Vagina (tissue), 2 donors: ENCODE results near the gene SULT2B1. TPM values are rescaled to one million over a fixed set of nuclear protein-coding genes. Genes with fewer than 3 reads are reported as not detected.

Experiments used
- DNase-seq, 2 donors: peaks; one replicate each; pipeline ENCODE4 v3.0.0-alpha.2; 2017; ENCODE audit errors: extremely low spot score in 2 of 2
- H3K27ac ChIP-seq: fragments of 200-600 bp; sonication (generic); one replicate; pipeline ENCODE4 v1.5.1; 2019
- H3K27me3 ChIP-seq: fragments of 200-600 bp; sonication (generic); one replicate; pipeline ENCODE4 v1.5.1; 2019
- H3K36me3 ChIP-seq, 2 donors: fragments of 200-600 bp; sonication (generic); one replicate each; pipeline ENCODE4 v1.5.1; 2017 to 2019
- H3K4me1 ChIP-seq: fragments of 200-600 bp; sonication (generic); one replicate; pipeline ENCODE4 v1.5.1; 2019
- H3K4me3 ChIP-seq, 2 donors: fragments of 200-600 bp; sonication (generic); 1 replicate in 1 of 2; 2 replicates in 1 of 2; pipeline ENCODE4 v1.5.1; 2016 to 2019
- H3K9me3 ChIP-seq: fragments of 200-600 bp; sonication (generic); one replicate; pipeline ENCODE4 v1.5.1; 2019
- CTCF ChIP-seq, 3 experiments: fragments of 450-650 bp in 2 of 3; fragments of 200-600 bp in 1 of 3; sonication (generic) in 1 of 3; IDR thresholded peaks; one replicate each; pipeline ENCODE4 v1.5.1; 2017 to 2019; ENCODE audit warnings: antibody characterized with exemption in 3 of 3, mild to moderate bottlenecking in 2 of 3, moderate library complexity in 2 of 3
- POLR2A ChIP-seq, 2 donors: fragments of 450-650 bp; IDR thresholded peaks; one replicate each; pipeline ENCODE4 v1.6.1; 2017; ENCODE audit warnings: antibody characterized with exemption in 2 of 2, mild to moderate bottlenecking in 2 of 2, moderate library complexity in 2 of 2
- POLR2AphosphoS5 ChIP-seq, 2 donors: sonication (generic); formaldehyde crosslinking; IDR thresholded peaks; one replicate each; pipeline ENCODE4 v1.9.0; 2017; ENCODE audit warnings: antibody characterized with exemption in 2 of 2, mild to moderate bottlenecking in 2 of 2, low read depth in 1 of 2; ENCODE audit not compliant: insufficient read depth in 1 of 2
- intact Hi-C: fragments of 100-400 bp; cut with DNase I; formaldehyde crosslinking; loops from one replicate; pipeline ENCODE4 v1.15.1; 2023
- total RNA-seq: library from RNA; depleted of rRNA; stranded (reverse); fragments of >200 nt; gene quantifications from one replicate; pipeline ENCODE4 v1.2.3, GENCODE V29; 2016

The SULT2B1 gene
- total RNA-seq, 1 donor from 2014 or later, result 43.0 TPM

DNA sequence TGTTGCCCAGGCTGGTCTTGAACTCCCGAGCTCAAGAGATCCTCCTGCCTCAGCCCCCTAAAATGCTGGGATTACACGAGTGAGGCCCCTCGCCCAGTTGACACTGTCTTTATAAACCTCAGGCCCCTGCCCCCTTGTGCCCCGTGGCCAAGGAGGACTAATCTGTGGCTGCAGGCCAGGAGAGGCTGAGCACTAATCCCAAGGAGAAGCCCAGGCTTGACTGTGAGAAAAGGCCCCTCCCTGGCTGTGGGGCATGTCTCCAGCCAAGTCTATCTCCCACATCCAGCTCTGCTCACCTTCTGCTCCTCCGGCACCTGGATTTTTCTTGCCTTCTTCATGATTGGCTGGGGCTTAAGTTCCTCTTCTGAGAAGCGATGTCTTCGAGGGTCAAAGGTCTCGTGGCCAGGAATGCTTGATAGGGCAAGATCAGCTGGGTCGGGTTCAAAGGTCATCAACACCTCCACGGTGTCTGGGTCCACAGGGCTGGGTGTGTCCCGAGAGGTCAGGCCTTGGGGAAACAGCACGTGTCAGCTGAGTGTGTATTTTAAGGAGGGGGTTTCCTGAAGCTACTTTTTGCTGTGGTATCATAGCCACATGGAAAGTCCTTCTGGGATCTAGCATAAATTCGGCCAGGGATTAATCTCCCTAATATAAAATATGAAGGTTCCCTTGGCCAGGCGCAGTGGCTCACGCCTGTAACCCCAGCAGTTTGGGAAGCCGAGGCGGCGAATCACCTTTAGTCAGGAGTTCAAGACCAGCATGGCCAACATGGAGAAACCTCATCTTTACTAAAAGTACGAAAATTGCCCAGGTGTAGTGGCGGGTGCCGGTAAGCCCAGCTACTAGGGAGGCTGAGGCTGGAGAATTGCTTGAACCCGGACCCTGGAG, 81.4 kb downstream of the SULT2B1 start:
- Histone ChIP-seq H3K9me3 (no peaks in the 10 kb centered on the region), H3K36me3 (peaks cover 0 to 5% of the 10 kb centered on the region in 2 donors), H3K27ac (peak overlapping the region; percentile 99), H3K4me1 (peaks cover 76% of the 10 kb centered on the region), H3K4me3 (peak overlapping the region in 1 of 2 donors; percentile 54), H3K27me3 (no peaks in the 10 kb centered on the region)
- no peak for TF ChIP-seq CTCF (IDR thresholded peaks at IDR 0.05)
- TF ChIP-seq POLR2A (IDR thresholded peaks at IDR 0.05), result no peak
- TF ChIP-seq POLR2AphosphoS5 (IDR thresholded peaks at IDR 0.05; ENCODE audit: insufficient read depth in 1 of 2, low read depth in 1 of 2), result no peak
- intact Hi-C loops, result loop anchor here (10.0 kb wide), 1 partner anchor 331 kb away; the partner anchor contains the start of gene FTL
- DNase-seq, result peak in 1 of 2 donors; percentile 90

DNA sequence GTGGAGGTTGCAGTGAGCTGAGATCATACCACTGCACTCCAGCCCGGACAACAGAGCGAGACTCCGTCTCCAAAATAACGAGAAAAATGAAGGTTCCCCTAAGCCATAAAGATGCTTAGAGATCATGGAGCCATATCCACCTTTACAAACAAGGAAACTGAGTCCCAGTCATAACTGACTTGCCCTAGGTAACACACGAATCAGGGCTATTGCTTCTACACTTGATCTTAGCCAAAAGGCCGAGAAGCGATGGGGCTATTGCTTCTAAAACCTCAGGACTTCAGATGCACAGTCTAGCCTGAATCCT, 82.0 kb downstream of the SULT2B1 start:
- Histone ChIP-seq H3K4me3 (peak overlapping the region; percentile 54 to 69), H3K36me3 (peaks cover 0 to 5% of the 10 kb centered on the region in 2 donors), H3K9me3 (no peaks in the 10 kb centered on the region), H3K27ac (peak overlapping the region; percentile 99), H3K27me3 (no peaks in the 10 kb centered on the region), H3K4me1 (peaks cover 82% of the 10 kb centered on the region)
- TF ChIP-seq POLR2AphosphoS5 (IDR thresholded peaks at IDR 0.05; ENCODE audit: insufficient read depth in 1 of 2, low read depth in 1 of 2), result no peak
- TF ChIP-seq POLR2A (IDR thresholded peaks at IDR 0.05), result no peak
- no peak for TF ChIP-seq CTCF (IDR thresholded peaks at IDR 0.05)
- DNase-seq, result no peak
- intact Hi-C loops, result loop anchor here (10.0 kb wide), 1 partner anchor 331 kb away; the partner anchor contains the start of gene FTL

DNA sequence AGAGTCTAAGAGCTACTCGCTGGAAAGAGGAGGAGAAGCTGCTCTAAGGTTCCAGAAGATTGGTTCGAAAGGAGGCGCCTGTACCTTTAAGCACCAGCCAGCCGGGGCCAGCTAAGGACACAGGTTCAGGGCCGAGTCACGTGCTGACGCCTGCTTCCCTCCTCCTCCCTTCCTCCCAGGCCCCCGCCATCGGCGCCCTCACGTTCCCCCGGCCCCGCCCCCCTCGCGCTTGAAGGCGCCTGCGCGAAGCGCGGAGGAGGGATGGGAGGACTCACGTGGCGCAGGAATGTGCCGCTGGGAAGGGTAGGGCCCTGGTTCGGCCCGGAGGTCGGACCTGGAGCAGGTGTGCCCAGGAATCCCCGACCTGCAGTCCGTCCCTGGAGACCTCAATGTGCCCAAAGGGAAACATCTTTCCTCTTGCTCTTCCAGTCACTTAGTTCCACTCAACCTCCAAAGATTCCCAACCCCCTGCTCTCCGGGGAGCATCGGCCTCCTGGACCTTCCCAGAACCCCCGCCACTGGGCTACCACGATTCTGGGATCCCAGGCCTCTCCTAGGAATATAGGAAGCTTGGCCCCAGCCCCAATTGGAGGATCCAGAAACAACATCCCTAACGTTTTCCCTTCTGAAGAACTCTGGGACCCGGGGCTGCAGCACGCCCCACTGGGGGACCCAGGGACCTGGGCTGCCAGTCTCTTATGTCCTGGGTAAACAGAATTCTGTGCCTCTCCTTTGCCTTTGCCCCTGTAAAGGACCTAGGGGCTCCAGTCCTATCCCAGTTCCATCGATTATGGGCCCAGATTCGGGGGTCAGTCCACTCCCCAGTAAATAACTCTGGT, 82.7 kb downstream of the SULT2B1 start:
- H3K4me1 ChIP-seq, result peaks cover 82% of the 10 kb centered on the region
- intact Hi-C loops, result loop anchor here (10.0 kb wide), 1 partner anchor 330 kb away; the partner anchor contains the start of gene FTL
- DNase-seq, result peak in 1 of 2 donors; percentile 98
- H3K27me3 ChIP-seq, result no peaks in the 10 kb centered on the region
- H3K36me3 ChIP-seq, result peaks cover 0 to 5% of the 10 kb centered on the region in 2 donors
- no peaks in the 10 kb centered on the region for H3K9me3 ChIP-seq
- TF ChIP-seq POLR2AphosphoS5 (IDR thresholded peaks at IDR 0.05; ENCODE audit: insufficient read depth in 1 of 2, low read depth in 1 of 2) (peak; percentile 94 to 99), POLR2A (IDR thresholded peaks at IDR 0.05) (peak in 1 of 2 donors; percentile 52), CTCF (IDR thresholded peaks at IDR 0.05) (no peak)
- H3K27ac ChIP-seq, result peak overlapping the region; percentile 99
- H3K4me3 ChIP-seq, result peak overlapping the region; percentile 54 to 69

DNA sequence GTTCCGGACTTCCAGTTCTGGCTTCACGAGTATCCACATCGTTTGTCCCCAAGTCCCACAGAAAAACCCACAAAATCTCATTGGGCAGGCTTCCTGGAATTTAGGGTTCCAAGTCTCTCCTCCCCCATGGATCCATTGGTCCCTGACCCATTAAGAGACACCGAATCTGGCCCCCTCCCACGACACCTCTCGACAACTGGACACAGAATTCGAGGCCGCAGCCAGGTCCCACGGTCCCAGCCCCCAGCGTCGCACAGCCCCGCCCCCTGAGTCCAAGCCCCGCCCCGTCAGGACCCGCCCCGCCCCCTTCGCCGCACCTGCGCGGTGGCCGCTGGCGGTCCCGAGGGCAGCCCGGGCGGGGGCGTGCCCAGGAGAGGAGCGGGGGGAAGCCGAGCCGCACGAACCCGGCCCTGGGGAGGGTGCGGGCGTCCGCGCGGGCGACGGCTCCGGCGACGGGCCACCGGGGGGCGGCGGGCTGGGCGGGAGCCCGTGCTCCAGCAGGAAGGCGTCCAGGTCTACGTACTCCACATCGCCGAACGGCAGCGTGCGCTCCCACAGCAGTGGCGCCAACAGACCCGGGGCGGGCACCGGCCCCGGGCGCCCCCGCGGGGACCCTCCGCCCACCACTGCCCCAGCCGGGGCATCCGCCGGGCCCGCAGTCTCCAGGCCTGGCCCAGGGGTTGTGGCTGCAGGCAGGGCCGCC, 83.4 kb downstream of the SULT2B1 start:
- intact Hi-C loops, result loop anchor here (10.0 kb wide), 1 partner anchor 329 kb away; the partner anchor contains the start of gene FTL
- Histone ChIP-seq H3K27me3 (no peaks in the 10 kb centered on the region), H3K4me1 (peaks cover 74% of the 10 kb centered on the region), H3K36me3 (peaks cover 0 to 5% of the 10 kb centered on the region in 2 donors), H3K4me3 (peak overlapping the region; percentile 54 to 69), H3K9me3 (no peaks in the 10 kb centered on the region), H3K27ac (peak overlapping the region; percentile 99)
- DNase-seq, result peak in 1 of 2 donors; percentile 92
- peak in 1 of 2 donors; percentile 62 for TF ChIP-seq POLR2A (IDR thresholded peaks at IDR 0.05)
- TF ChIP-seq CTCF (IDR thresholded peaks at IDR 0.05), result no peak
